ES-I3 (cell line): Measurements from ENCODE around the gene COL4A3.

Source experiments
- H3K36me3 ChIP-seq: 2 replicates; pipeline ENCODE4 v1.6.1; 2013; ENCODE audit warnings: mild to moderate bottlenecking, low read length, control low read depth, moderate library complexity; ENCODE audit not compliant: insufficient read depth
- H3K4me1 ChIP-seq: 2 replicates; pipeline ENCODE4 v1.6.1; 2013; ENCODE audit warnings: mild to moderate bottlenecking, control low read depth, low read length; ENCODE audit not compliant: insufficient read depth
- H3K9ac ChIP-seq: 2 replicates; pipeline ENCODE4 v1.6.1; 2013; ENCODE audit warnings: low read depth, mild to moderate bottlenecking, low read length, moderate library complexity
- H3K9me3 ChIP-seq: 2 replicates; pipeline ENCODE4 v1.6.1; 2013; ENCODE audit warnings: mild to moderate bottlenecking, low read length, moderate library complexity; ENCODE audit not compliant: control insufficient read depth, insufficient read depth

Gene COL4A3

DNA sequence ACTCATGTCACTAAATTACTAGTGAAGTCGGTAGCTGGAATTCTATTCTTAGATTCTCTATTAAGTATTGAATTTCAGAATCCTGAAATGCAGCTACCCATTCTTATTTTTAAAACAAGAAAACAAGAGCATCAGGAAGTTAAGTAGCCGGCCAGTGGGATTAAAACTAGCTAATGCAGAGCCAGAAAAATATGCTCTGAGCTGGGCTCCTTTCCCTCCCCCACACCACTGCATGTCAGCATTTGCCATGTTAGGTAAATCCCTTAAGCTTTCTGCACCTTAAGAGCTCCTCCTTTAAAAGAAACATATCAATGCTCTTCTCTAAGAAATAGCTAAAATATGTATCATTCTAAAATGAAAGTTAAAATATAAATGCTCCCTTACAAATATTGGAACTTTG is 88.4 kb downstream of the COL4A3 start:
- Histone ChIP-seq H3K4me1 (no peaks in the 10 kb centered on the region), H3K9me3 (no peaks in the 10 kb centered on the region), H3K9ac (no peak overlapping the region), H3K36me3 (no peaks in the 10 kb centered on the region)

DNA sequence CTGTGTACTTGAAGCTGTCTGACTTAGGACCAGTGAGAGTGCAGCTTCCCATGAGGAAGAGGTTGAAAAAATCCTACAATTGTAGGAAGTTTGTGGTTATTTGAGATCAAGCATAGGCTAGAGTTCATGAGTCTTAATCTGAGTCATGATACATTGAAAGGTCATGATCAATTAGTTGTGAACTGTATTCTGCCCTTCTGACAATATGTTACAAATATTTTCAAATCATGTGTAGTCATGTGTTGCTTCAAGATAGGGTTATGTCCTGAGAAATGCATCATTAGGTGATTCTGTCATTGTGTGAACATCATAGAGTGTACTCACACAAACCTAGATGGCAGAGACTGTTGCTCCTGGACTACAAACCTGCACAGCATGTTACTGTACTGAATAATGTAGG is 92.2 kb downstream of the COL4A3 start:
- Histone ChIP-seq H3K36me3 (no peaks in the 10 kb centered on the region), H3K9me3 (no peaks in the 10 kb centered on the region), H3K9ac (no peak overlapping the region), H3K4me1 (no peaks in the 10 kb centered on the region)

DNA sequence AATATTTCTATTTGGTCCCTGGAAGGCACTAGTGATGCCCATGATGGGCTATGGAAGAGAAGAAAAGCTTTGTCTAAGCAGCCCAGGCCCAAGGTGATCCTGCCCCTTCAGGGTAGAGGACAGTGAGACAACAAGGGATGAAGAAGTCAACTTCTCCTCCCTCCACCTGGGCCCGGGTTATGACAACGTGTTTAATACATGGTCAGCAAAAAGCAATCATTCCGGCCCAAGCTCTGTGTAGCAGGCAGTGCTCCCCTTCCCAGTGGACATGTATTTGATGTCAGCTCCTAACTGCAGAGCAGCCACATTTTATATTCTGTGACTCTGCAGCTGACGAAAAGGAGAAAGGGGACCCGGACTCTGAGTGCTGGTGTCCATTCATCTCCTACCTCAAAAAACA is 93.4 kb downstream of the COL4A3 start:
- Histone ChIP-seq H3K36me3 (no peaks in the 10 kb centered on the region), H3K9me3 (no peaks in the 10 kb centered on the region), H3K9ac (no peak overlapping the region), H3K4me1 (no peaks in the 10 kb centered on the region)

DNA sequence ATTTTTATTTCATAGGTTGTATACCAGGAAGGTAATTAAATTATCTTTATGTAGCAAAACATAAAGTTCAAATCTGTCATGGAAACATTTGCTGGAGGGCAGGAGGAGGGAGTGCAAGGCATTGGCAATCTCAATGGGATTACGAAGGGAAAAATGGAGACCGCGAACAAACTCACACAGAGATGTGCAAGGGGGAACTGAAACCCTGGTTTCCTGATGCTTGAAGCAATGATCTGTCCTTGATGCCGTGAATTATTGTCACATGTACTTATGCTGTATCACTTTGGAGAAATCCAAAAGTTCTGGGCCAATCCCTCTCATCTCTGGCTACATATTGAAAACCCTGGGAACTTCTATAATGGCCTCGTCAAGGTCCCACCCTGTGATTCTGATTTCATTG is 95.6 kb downstream of the COL4A3 start:
- Histone ChIP-seq H3K36me3 (no peaks in the 10 kb centered on the region), H3K9me3 (no peaks in the 10 kb centered on the region), H3K4me1 (no peaks in the 10 kb centered on the region), H3K9ac (no peak overlapping the region)

DNA sequence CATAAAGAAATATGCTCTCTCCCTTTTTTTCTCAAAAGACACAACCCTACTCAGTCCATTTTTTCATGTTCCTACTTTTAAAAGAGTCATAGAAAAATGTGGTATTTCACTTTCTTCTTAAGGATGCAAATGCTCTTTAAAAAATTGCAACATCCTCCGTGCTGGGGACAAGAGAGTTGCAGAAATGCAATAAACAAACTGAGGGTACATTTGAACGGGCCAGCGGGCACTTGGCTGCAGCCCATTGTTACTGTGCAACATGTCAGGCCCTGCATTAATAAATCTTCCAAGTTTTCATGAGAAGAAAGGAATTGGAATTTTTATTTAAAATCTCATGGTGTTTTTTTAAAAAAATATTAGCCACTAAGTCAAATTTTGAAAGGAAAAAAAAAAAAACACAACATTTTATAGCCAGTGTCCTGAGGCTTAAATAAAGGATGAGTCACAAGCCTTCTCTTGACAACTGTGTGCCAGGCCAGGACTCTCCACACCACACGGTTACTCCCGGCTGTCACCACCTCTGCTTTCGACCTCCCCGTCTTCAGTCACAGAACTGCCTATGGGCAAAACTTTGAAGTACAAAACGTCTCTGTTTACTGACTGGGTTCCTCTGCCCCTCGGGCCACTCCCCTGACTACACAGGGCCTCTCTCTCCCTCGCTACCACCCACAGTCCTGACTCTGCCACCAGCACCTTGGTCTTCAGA is 103.1 kb downstream of the COL4A3 start:
- H3K9me3 ChIP-seq = no peaks in the 10 kb centered on the region
- no peak overlapping the region for H3K9ac ChIP-seq
- no peaks in the 10 kb centered on the region for H3K4me1 ChIP-seq
- no peaks in the 10 kb centered on the region for H3K36me3 ChIP-seq

DNA sequence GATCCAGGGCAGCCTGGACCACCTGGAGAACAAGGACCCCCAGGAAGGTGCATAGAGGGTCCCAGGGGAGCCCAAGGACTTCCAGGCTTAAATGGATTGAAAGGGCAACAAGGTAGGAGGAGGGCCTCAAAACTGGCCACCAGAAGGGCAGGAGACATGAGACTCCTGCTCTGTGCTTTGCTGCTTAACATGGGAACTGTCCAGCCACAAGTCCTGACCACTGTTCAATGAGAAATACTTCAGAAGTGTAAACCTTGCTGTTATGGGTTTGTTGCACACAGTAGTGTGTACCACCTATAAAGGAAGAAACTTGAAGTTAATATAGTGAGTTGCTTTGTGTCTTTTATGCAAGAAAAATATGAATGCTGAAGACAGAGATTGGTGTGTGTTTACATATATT is 116.5 kb downstream of the COL4A3 start:
- Histone ChIP-seq H3K4me1 (no peaks in the 10 kb centered on the region), H3K9ac (no peak overlapping the region), H3K36me3 (no peaks in the 10 kb centered on the region; the same call in 1 of the 2 replicates), H3K9me3 (no peaks in the 10 kb centered on the region)

DNA sequence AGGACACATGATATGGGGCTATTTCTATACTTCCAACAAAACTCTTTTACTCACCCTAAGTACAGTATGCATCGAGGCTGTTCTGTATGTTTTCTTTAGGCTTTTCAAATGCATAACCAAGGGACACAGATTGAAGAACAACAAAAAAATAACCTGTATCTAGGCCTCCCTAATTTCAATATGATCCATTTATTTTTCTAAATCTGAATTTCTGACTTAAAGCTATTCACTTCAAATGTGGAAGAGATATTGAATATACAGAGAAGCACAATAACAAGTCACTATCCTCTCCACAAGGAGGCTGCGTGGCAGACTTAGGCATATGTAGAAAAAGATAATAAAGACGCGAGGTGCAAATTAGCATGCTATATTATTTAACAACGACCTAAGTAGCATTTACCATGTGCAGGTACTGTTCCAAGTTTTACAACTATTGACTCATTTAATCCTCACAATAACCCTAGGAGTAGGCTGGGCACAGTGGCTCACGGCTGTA is 121.4 kb downstream of the COL4A3 start:
- no peaks in the 10 kb centered on the region for H3K9me3 ChIP-seq
- no peaks in the 10 kb centered on the region; the same call in 1 of the 2 replicates for H3K36me3 ChIP-seq
- H3K9ac ChIP-seq = no peak overlapping the region
- no peaks in the 10 kb centered on the region for H3K4me1 ChIP-seq

DNA sequence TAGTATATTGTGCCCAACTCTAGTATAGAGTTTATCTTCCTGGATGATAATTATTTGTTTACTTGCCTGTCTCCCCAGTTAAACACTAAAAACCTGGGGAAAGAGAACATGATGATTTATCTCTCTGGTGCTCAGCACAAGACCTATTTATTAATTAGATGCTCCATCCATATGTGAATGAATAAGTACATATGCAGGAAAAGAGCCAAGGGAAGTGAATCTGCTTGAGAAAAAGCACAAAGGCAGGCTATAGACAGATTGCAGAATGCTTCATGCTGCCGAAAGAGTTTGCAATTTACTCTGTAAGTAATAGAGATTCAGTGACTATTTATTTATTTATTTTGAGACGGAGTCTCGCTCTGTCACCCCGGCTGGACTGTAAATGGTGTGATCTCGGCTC is 123.3 kb downstream of the COL4A3 start:
- Histone ChIP-seq H3K4me1 (no peaks in the 10 kb centered on the region), H3K36me3 (no peaks in the 10 kb centered on the region; the same call in 1 of the 2 replicates), H3K9me3 (0 out of 2 replicates have a peak, but pooled peaks cover 2% of the 10 kb centered on the region), H3K9ac (no peak overlapping the region)

DNA sequence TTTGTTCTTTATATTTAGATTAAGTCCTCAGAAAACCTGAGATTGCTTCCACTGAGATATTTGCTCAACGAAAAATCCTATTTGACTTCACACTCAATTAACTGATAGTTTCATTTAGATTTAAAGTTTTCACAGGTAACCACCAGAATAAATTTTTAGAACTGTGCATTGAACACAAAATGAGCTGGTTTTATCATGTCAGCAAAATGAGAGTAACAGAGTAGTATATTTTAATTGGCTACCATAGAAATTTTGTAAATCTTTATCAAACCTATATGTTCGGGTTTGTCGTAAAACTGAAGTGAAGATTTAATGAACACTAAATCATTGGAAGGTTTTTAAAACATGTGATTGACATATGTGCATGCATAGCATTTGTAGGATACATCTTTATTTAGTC is 127.9 kb downstream of the COL4A3 start:
- Histone ChIP-seq H3K9me3 (0 out of 2 replicates have a peak, but pooled peaks cover 2% of the 10 kb centered on the region), H3K4me1 (no peaks in the 10 kb centered on the region), H3K36me3 (no peaks in the 10 kb centered on the region), H3K9ac (no peak overlapping the region)

DNA sequence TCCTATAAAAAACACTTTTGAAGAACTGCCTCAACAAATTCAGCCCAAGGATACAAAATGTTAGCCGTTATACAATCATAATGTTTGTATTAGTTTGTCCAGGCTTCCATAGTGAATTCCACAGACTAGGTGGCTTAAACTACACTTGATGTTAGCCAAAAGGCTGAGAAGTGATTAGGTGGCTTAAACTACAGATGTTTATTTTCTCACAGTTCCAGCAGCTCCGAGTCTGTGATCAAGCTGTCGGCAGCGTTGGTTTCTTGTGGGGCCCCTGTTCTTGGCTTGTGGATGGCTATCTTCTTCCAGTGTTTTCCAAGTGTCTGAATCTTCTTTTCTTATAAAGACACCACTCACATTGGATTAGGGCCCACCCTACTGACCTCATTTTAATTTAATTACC is 129.1 kb downstream of the COL4A3 start:
- Histone ChIP-seq H3K9me3 (0 out of 2 replicates have a peak, but pooled peaks cover 2% of the 10 kb centered on the region), H3K9ac (no peak overlapping the region), H3K4me1 (no peaks in the 10 kb centered on the region), H3K36me3 (no peaks in the 10 kb centered on the region)

DNA sequence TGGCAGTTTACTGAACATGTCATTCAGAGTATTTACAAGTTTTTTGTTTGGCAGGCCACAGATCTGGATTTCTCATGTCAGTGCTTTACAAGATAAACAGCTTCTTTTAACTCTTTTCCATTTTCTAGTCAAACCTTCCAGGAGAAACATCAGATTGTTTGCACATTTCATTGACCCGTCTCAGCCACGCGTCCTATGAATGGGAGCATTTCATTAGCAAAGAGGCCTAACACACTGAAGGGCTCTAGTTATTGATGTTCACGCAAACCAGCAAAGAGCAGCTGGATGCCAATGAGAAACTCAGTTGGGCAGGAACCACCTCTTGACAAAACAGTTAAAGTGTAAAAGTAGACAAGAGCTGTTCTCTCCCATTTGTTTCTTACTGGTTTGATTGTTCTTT is 131.4 kb downstream of the COL4A3 start:
- Histone ChIP-seq H3K9me3 (0 out of 2 replicates have a peak, but pooled peaks cover 2% of the 10 kb centered on the region), H3K4me1 (no peaks in the 10 kb centered on the region)

DNA sequence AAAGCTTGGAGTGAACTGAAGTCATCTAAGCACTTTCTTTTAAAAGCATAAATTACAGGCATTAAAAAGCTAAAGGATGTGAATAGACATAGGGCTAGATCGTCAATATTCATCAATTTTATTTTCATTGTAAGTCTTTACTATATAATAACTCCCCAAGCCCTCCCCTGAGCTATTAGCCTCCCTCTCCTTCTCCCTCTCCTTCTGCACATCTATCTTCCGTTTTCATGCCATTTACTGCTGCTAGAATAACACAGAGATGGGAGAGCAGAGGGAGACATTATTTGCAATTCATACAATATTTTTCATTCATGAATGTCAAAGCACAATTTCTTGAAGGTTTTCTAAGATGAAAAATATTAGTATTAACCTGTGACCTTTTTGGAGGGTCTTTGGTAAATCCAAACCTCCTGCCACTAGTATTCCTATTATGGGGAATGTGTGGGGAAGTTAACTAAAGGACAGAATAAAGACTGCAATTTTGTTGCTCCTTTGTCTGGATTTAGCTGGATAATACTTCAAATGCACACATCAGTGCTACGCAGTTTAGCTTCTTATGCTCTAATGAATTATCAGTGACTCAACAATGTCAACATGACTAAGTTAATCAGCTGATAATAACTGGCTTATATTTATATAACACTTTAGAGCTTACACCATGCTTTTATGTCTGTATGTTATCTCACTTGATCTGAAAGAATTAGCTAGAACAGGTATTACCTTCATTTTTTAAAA is 132.4 kb downstream of the COL4A3 start:
- H3K36me3 ChIP-seq = no peaks in the 10 kb centered on the region
- H3K9ac ChIP-seq = no peak overlapping the region
- H3K4me1 ChIP-seq = no peaks in the 10 kb centered on the region
- no peaks in the 10 kb centered on the region for H3K9me3 ChIP-seq

More for the DNA sequence above, 131.4 kb downstream of the COL4A3 start:
- H3K36me3 ChIP-seq = no peaks in the 10 kb centered on the region
- no peak overlapping the region for H3K9ac ChIP-seq

DNA sequence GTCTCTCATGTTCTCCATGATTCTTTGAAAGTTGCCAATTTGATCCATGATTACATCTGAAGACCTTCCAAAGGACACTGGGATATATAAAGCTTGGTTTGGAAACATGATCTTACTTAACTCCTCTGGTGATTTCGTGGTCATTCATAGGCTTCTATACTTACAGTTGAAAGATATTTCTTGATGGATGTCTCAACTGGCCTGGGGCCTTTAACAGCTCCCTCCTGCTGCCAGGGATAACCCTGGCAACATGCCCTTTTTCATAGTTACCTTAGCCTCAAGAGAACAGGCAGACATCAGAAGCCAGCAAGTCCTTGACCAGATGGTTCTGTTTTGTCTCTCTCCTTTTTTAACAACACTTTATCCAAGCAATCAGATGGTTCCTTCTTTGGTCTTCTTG is 137.1 kb downstream of the COL4A3 start:
- no peak overlapping the region for H3K9ac ChIP-seq

DNA sequence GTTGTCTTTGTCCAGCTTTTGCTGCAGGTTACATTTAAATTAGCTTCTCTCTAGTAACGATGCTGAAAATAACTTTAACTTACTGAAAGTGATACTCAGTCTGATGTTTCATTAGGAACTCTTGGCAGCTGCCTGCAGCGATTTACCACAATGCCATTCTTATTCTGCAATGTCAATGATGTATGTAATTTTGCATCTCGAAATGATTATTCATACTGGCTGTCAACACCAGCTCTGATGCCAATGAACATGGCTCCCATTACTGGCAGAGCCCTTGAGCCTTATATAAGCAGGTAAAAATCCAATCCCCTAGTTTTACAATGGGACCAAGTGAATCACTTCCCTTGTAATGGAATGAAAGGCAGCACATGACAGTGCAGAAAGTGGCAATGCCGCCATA is 144.4 kb downstream of the COL4A3 start:
- H3K36me3 ChIP-seq = no peaks in the 10 kb centered on the region
- no peak overlapping the region for H3K9ac ChIP-seq
- 0 out of 2 replicates have a peak, but pooled peaks cover 6% of the 10 kb centered on the region for H3K4me1 ChIP-seq
- H3K9me3 ChIP-seq = no peaks in the 10 kb centered on the region

More for the DNA sequence above, 137.1 kb downstream of the COL4A3 start:
- Histone ChIP-seq H3K4me1 (no peaks in the 10 kb centered on the region), H3K9me3 (no peaks in the 10 kb centered on the region), H3K36me3 (no peaks in the 10 kb centered on the region)

DNA sequence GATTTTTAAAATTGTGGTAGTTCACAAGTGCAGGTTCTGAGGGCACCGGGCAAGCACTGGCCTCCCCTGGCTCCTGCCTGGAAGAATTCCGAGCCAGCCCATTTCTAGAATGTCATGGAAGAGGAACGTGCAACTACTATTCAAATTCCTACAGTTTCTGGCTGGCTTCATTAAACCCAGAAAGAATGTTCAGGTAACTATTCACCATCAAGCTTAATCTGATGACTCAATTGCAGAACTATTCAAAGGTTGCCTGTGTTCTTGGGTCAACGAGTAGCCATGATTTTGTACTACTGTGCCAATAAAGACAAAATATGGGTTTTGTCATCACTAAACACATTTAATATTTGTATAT is 146.3 kb downstream of the COL4A3 start:
- H3K4me1 ChIP-seq = 0 out of 2 replicates have a peak, but pooled peaks cover 6% of the 10 kb centered on the region
- H3K9ac ChIP-seq = no peak overlapping the region
- no peaks in the 10 kb centered on the region for H3K36me3 ChIP-seq
- H3K9me3 ChIP-seq = no peaks in the 10 kb centered on the region
